ENCODE measurements around the gene LEMD3.

- TF ChIP-seq CTCF (IDR thresholded peaks at IDR 0.05) (no peak), POLR2A (IDR thresholded peaks at IDR 0.05) (no peak)
Measured at GRCh38 chr12:65208125-65208524, 38.7 kb downstream of the LEMD3 start.
